Neural cell (in vitro differentiated cells): ENCODE results near the gene GMPS.

ENCODE experiments used
- POLR2AphosphoS5 ChIP-seq: IDR thresholded peaks from 2 replicates; pipeline ENCODE4 v1.6.1; 2012
- TF ChIP-seq, protein P1 (sequence below): fragments of 450-650 bp; IDR thresholded peaks from 2 replicates; pipeline ENCODE4 v1.5.1; 2014; ENCODE audit warnings: antibody characterized with exemption, mild to moderate bottlenecking, moderate library complexity; ENCODE audit not compliant: poor library complexity, severe bottlenecking

- TF ChIP-seq, protein P1, sequence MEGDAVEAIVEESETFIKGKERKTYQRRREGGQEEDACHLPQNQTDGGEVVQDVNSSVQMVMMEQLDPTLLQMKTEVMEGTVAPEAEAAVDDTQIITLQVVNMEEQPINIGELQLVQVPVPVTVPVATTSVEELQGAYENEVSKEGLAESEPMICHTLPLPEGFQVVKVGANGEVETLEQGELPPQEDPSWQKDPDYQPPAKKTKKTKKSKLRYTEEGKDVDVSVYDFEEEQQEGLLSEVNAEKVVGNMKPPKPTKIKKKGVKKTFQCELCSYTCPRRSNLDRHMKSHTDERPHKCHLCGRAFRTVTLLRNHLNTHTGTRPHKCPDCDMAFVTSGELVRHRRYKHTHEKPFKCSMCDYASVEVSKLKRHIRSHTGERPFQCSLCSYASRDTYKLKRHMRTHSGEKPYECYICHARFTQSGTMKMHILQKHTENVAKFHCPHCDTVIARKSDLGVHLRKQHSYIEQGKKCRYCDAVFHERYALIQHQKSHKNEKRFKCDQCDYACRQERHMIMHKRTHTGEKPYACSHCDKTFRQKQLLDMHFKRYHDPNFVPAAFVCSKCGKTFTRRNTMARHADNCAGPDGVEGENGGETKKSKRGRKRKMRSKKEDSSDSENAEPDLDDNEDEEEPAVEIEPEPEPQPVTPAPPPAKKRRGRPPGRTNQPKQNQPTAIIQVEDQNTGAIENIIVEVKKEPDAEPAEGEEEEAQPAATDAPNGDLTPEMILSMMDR: no peak
- TF ChIP-seq POLR2AphosphoS5: no peak
Measured at GRCh38 chr3:155908605-155909004, 38.2 kb downstream of the GMPS start.
